Stomach (tissue), 4 donors: ENCODE data around the gene CASP3.

Source experiments
- EP300 ChIP-seq: sonication (generic); formaldehyde crosslinking; IDR thresholded peaks from one replicate; pipeline ENCODE4 v1.6.1; 2017; ENCODE audit warnings: antibody characterized with exemption
- POLR2AphosphoS5 ChIP-seq, 3 donors: sonication (generic); formaldehyde crosslinking; IDR thresholded peaks; one replicate each; pipeline ENCODE4 v1.6.1; 2016; ENCODE audit warnings: antibody characterized with exemption in 3 of 3
- TF ChIP-seq, protein P1 (sequence below), 7 experiments: fragments of 450-650 bp in 4 of 7; fragments of 200-600 bp in 3 of 7; sonication (generic) in 3 of 7; IDR thresholded peaks; one replicate each; pipeline ENCODE4 v1.5.1; 2016 to 2019; ENCODE audit warnings: antibody characterized with exemption in 7 of 7, control low read depth in 2 of 7, mild to moderate bottlenecking in 1 of 7

DNA sequence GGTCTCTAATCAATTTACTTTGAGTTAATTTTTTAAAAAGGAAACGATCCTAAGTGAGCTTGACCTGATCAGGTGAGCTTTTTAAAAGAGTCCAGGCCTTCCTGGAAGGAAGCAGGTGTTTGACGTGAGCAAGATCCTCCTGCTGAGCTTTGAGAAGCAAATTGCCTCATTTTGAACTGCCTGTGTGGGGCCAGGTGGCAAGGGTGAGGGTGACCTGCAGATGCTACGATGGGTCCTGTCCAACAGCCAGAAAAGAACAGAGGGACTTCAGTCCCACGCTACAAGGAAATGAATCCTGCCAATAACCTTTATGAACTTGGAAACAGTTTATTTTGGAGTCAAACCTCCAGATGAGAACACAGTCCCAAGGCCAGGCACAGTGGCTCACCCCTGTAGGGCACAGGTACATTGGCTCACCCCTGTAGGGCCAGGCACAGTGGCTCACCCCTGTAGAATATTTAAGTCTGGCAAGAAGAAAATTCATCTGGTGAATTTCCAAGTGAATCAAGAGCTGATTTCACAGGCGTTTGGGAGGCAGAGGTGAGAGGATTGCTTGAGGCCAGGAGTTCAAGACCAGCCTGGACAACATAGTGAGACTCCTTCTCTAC is 58.1 kb downstream of the CASP3 start:
- TF ChIP-seq POLR2AphosphoS5 (IDR thresholded peaks at IDR 0.05) (no peak), EP300 (no peak)
- TF ChIP-seq, protein P1, sequence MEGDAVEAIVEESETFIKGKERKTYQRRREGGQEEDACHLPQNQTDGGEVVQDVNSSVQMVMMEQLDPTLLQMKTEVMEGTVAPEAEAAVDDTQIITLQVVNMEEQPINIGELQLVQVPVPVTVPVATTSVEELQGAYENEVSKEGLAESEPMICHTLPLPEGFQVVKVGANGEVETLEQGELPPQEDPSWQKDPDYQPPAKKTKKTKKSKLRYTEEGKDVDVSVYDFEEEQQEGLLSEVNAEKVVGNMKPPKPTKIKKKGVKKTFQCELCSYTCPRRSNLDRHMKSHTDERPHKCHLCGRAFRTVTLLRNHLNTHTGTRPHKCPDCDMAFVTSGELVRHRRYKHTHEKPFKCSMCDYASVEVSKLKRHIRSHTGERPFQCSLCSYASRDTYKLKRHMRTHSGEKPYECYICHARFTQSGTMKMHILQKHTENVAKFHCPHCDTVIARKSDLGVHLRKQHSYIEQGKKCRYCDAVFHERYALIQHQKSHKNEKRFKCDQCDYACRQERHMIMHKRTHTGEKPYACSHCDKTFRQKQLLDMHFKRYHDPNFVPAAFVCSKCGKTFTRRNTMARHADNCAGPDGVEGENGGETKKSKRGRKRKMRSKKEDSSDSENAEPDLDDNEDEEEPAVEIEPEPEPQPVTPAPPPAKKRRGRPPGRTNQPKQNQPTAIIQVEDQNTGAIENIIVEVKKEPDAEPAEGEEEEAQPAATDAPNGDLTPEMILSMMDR (IDR thresholded peaks at IDR 0.05) = no peak
